Prostate gland (tissue), 2 donors: ENCODE results near the gene ATXN1. TPM values are rescaled to one million over a fixed set of nuclear protein-coding genes. Genes with fewer than 3 reads are reported as not detected.
A peak's percentile ranks its signal among the peaks of the same experiment; 100 is the strongest.

Experiments used
- DNase-seq: peaks from one replicate; pipeline ENCODE4 v3.0.0-alpha.2; 2019; ENCODE audit warnings: low spot score
- H3K27ac ChIP-seq, 2 donors: fragments of 200-600 bp; sonication (generic); 2 replicates each; pipeline ENCODE4 v1.5.1; 2017 to 2019
- H3K27me3 ChIP-seq: fragments of 200-600 bp; sonication (generic); replicated peaks from 2 replicates; pipeline ENCODE4 v1.5.1; 2019; ENCODE audit not compliant: insufficient read depth
- H3K36me3 ChIP-seq, 2 donors: fragments of 200-600 bp; sonication (generic); 1 replicate in 1 of 2; 2 replicates in 1 of 2; pipeline versions ENCODE4 v1.5.1 to v1.8.1; 2017 to 2019
- H3K4me1 ChIP-seq: fragments of 200-600 bp; sonication (generic); replicated peaks from 2 replicates; pipeline ENCODE4 v1.5.1; 2019
- H3K4me3 ChIP-seq, 2 donors: fragments of 200-600 bp; sonication (generic); 2 replicates each; pipeline ENCODE4 v1.5.1; 2017 to 2019
- H3K9me3 ChIP-seq: fragments of 200-600 bp; sonication (generic); 2 replicates; pipeline ENCODE4 v1.5.1; 2017
- CTCF ChIP-seq, 4 experiments: fragments of 200-600 bp in 2 of 4; fragments of 450-650 bp in 2 of 4; sonication (generic) in 2 of 4; IDR thresholded peaks; 1 replicate in 3 of 4; 2 replicates in 1 of 4; pipeline ENCODE4 v1.5.1; 2016 to 2019; ENCODE audit warnings: antibody characterized with exemption in 4 of 4, mild to moderate bottlenecking in 2 of 4, moderate library complexity in 2 of 4
- POLR2A ChIP-seq: fragments of 450-650 bp; IDR thresholded peaks from one replicate; pipeline ENCODE4 v1.6.1; 2016; ENCODE audit warnings: antibody characterized with exemption, mild to moderate bottlenecking
- POLR2AphosphoS5 ChIP-seq: sonication (generic); formaldehyde crosslinking; IDR thresholded peaks from one replicate; pipeline ENCODE4 v1.6.1; 2017; ENCODE audit warnings: antibody characterized with exemption
- WGBS: methylation state at CpG from one replicate; pipeline ENCODE4 v1.1.5; 2018; 5-methylcytosine and 5-hydroxymethylcytosine counted together
- intact Hi-C: fragments of 100-400 bp; cut with DNase I; formaldehyde crosslinking; loops from one replicate; pipeline ENCODE4 v1.14.2; 2022
- total RNA-seq, 2 donors: library from RNA; depleted of rRNA; stranded (reverse); fragments of >200 nt; gene quantifications; one replicate each; pipeline ENCODE4 v1.1.0, GENCODE V29; 2016

The ATXN1 gene
- total RNA-seq, 2 donors from 2014 or later, result 28.5 to 89.0 TPM

GRCh38 chr6:16700202-16700915 is 60.9 kb downstream of the ATXN1 start:
- Histone ChIP-seq H3K9me3 (no peaks in the 10 kb centered on the region), H3K27ac (peak overlapping the region in 1 of 2 donors; percentile 23), H3K4me3 (peak overlapping the region; percentile 6 to 12), H3K27me3 (no peaks in the 10 kb centered on the region), H3K36me3 (no peaks in the 10 kb centered on the region), H3K4me1 (no peaks in the 10 kb centered on the region)
- intact Hi-C loops, result loop anchor here (10.0 kb wide), 1 partner anchor 54 kb away; no protein-coding TSS in a partner anchor
- 15% methylated on average over 13 of the region's 13 CpGs for WGBS
- no peak for TF ChIP-seq CTCF (IDR thresholded peaks at IDR 0.05)
- no peak for TF ChIP-seq POLR2A
- no peak for TF ChIP-seq POLR2AphosphoS5
- no peak for DNase-seq

GRCh38 chr6:16698997-16699868 is 62.0 kb downstream of the ATXN1 start:
- Histone ChIP-seq H3K4me1 (no peaks in the 10 kb centered on the region), H3K27ac (peak overlapping the region; percentile 32 to 43), H3K27me3 (no peaks in the 10 kb centered on the region), H3K4me3 (no peak overlapping the region), H3K36me3 (no peaks in the 10 kb centered on the region), H3K9me3 (no peaks in the 10 kb centered on the region)
- TF ChIP-seq POLR2A (no peak), CTCF (IDR thresholded peaks at IDR 0.05) (no peak), POLR2AphosphoS5 (no peak)
- intact Hi-C loops, result no loop called here
- no peak for DNase-seq
- WGBS, result 42% methylated on average over 7 of the region's 7 CpGs

- no peak overlapping the region for H3K4me3 ChIP-seq
- no peaks in the 10 kb centered on the region for H3K4me1 ChIP-seq
- no peak for DNase-seq
- H3K36me3 ChIP-seq, result no peaks in the 10 kb centered on the region
- no peaks in the 10 kb centered on the region for H3K27me3 ChIP-seq
- intact Hi-C loops, result no loop called here
- no peaks in the 10 kb centered on the region for H3K9me3 ChIP-seq
- no peak overlapping the region for H3K27ac ChIP-seq
- WGBS, result 34% methylated on average over 1 of the region's 1 CpG
- TF ChIP-seq CTCF (IDR thresholded peaks at IDR 0.05) (no peak), POLR2A (no peak), POLR2AphosphoS5 (no peak)
Observed at GRCh38 chr6:16698162-16698533, 63.1 kb downstream of the ATXN1 start.

GRCh38 chr6:16697437-16698161 is 63.7 kb downstream of the ATXN1 start:
- H3K4me3 ChIP-seq, result no peak overlapping the region
- H3K9me3 ChIP-seq, result no peaks in the 10 kb centered on the region
- H3K36me3 ChIP-seq, result no peaks in the 10 kb centered on the region
- H3K27me3 ChIP-seq, result no peaks in the 10 kb centered on the region
- TF ChIP-seq POLR2AphosphoS5 (no peak), CTCF (IDR thresholded peaks at IDR 0.05) (no peak), POLR2A (no peak)
- intact Hi-C loops, result no loop called here
- no peaks in the 10 kb centered on the region for H3K4me1 ChIP-seq
- no peak for DNase-seq
- WGBS, result 71% methylated on average over 7 of the region's 7 CpGs
- H3K27ac ChIP-seq, result no peak overlapping the region
